Measurements from ENCODE around the gene BICC1.

BICC1 gene

DNA sequence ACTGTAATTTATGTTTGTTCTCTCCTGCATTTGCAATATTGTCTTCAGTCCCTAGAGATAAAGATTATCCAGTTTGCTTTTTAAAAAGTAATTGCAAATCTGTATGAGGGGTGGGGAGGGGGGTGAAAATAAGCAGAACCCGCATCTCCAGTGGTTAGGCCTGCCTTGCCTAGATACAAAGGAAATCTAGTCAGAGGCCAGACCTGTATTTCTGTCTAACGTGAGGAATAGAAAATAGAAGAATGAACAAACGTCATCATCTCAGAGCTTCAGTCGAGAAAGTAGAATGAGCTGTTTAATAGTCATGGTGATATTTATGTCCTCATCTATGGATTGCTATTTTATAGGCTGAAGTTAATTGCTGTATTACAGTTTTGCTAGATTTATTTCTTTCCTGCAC lies 284.2 kb downstream of the BICC1 start:
- TF ChIP-seq, protein P1, sequence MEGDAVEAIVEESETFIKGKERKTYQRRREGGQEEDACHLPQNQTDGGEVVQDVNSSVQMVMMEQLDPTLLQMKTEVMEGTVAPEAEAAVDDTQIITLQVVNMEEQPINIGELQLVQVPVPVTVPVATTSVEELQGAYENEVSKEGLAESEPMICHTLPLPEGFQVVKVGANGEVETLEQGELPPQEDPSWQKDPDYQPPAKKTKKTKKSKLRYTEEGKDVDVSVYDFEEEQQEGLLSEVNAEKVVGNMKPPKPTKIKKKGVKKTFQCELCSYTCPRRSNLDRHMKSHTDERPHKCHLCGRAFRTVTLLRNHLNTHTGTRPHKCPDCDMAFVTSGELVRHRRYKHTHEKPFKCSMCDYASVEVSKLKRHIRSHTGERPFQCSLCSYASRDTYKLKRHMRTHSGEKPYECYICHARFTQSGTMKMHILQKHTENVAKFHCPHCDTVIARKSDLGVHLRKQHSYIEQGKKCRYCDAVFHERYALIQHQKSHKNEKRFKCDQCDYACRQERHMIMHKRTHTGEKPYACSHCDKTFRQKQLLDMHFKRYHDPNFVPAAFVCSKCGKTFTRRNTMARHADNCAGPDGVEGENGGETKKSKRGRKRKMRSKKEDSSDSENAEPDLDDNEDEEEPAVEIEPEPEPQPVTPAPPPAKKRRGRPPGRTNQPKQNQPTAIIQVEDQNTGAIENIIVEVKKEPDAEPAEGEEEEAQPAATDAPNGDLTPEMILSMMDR (IDR thresholded peaks at IDR 0.05; ENCODE audit: low read depth, low read length) = no peak
- no peak overlapping the region for H3K4me3 ChIP-seq (ENCODE audit: low read depth, low read length)
- peaks cover 12% of the 10 kb centered on the region for H3K4me1 ChIP-seq
- no peaks in the 10 kb centered on the region; the same call in 1 of the 2 replicates for H3K36me3 ChIP-seq
- DNase-seq = no peak
- no peaks in the 10 kb centered on the region for H3K9me3 ChIP-seq
- H3K27me3 ChIP-seq = no peaks in the 10 kb centered on the region

- Histone ChIP-seq H3K4me1 (peaks cover 12% of the 10 kb centered on the region), H3K36me3 (no peaks in the 10 kb centered on the region; the same call in 1 of the 2 replicates), H3K4me3 (ENCODE audit: low read depth, low read length) (no peak overlapping the region), H3K27me3 (no peaks in the 10 kb centered on the region), H3K9me3 (no peaks in the 10 kb centered on the region)
- no peak for DNase-seq
- TF ChIP-seq, protein P1 (IDR thresholded peaks at IDR 0.05; ENCODE audit: low read depth, low read length) = no peak
Observed at GRCh38 chr10:58797356-58797755, 284.7 kb downstream of the BICC1 start.

- no peaks in the 10 kb centered on the region; the same call in 1 of the 2 replicates for H3K36me3 ChIP-seq
- no peak overlapping the region for H3K4me3 ChIP-seq (ENCODE audit: low read depth, low read length)
- no peaks in the 10 kb centered on the region for H3K4me1 ChIP-seq
- TF ChIP-seq, protein P1 (IDR thresholded peaks at IDR 0.05; ENCODE audit: low read depth, low read length) = no peak
- no peaks in the 10 kb centered on the region for H3K9me3 ChIP-seq
- no peak for DNase-seq
- no peaks in the 10 kb centered on the region for H3K27me3 ChIP-seq
Observed at GRCh38 chr10:58802047-58802446, 289.4 kb downstream of the BICC1 start.

- Histone ChIP-seq H3K36me3 (no peaks in the 10 kb centered on the region; the same call in 1 of the 2 replicates), H3K4me3 (ENCODE audit: low read depth, low read length) (no peak overlapping the region), H3K27me3 (no peaks in the 10 kb centered on the region), H3K9me3 (no peaks in the 10 kb centered on the region), H3K4me1 (no peaks in the 10 kb centered on the region)
- TF ChIP-seq, protein P1 (IDR thresholded peaks at IDR 0.05; ENCODE audit: low read depth, low read length) = no peak
- DNase-seq = no peak
Observed at GRCh38 chr10:58806323-58806722, 293.7 kb downstream of the BICC1 start.

DNA sequence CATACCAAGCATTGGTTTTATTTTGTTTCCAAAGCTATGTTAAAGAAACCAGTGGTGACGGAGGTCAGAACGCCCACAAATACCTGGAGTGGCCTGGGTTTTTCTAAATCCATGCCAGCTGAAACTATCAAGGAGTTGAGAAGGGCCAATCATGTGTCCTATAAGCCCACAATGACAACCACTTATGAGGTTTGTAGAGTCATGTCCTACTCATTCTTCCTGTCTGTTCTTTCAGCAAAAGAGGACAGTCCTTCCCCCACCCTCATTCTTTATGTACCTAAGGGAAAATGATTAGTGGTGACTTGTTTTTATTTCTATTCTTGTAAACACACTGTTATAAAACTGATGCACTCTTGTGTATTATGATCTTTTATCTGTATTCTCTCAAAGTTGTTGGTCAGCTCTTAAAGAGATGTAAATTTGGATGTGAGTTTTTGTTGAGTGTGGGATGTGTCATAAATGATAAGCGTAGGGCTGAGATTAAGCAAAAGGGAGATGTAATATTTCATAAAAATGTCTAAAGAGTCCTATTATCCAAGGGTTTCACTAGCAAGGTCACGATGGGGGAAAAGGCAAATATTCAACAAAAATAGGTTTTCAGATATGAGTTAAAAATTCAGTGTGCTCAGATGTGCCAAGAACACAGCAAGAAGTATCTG lies 294.4 kb downstream of the BICC1 start:
- no peaks in the 10 kb centered on the region for H3K9me3 ChIP-seq
- no peak for DNase-seq
- TF ChIP-seq, protein P1 (IDR thresholded peaks at IDR 0.05; ENCODE audit: low read depth, low read length) = no peak
- H3K4me3 ChIP-seq (ENCODE audit: low read depth, low read length) = no peak overlapping the region
- no peaks in the 10 kb centered on the region for H3K27me3 ChIP-seq
- no peaks in the 10 kb centered on the region; the same call in 1 of the 2 replicates for H3K36me3 ChIP-seq
- H3K4me1 ChIP-seq = no peaks in the 10 kb centered on the region

- TF ChIP-seq, protein P1 (IDR thresholded peaks at IDR 0.05; ENCODE audit: low read depth, low read length) = no peak
Observed at GRCh38 chr10:58807629-58808022, 295.0 kb downstream of the BICC1 start.

More at GRCh38 chr10:58807629-58808022, 295.0 kb downstream of the BICC1 start:
- no peak for DNase-seq
- no peaks in the 10 kb centered on the region for H3K27me3 ChIP-seq
- no peak overlapping the region for H3K4me3 ChIP-seq (ENCODE audit: low read depth, low read length)
- no peaks in the 10 kb centered on the region for H3K9me3 ChIP-seq
- H3K4me1 ChIP-seq = no peaks in the 10 kb centered on the region
- H3K36me3 ChIP-seq = no peaks in the 10 kb centered on the region
